Measurements from ENCODE around the gene HAGH.

Gene HAGH

GRCh38 chr16:1870365-1871082, 43.9 kb upstream of the HAGH start:
- Histone ChIP-seq H3K4me3 (replicated peaks; ENCODE audit: insufficient read depth, low read length) (no peak overlapping the region), H3K27ac (replicated peaks) (no peak overlapping the region), H3K27me3 (ENCODE audit: insufficient read depth, poor library complexity, severe bottlenecking) (peaks cover 4% of the 10 kb centered on the region)
- DNase-seq (ENCODE audit: low read depth in 1 of 2, low spot score in 1 of 2): no peak
- TF ChIP-seq GABPA (IDR thresholded peaks at IDR 0.05; ENCODE audit: low read depth): no peak
- no peak for TF ChIP-seq SPI1 (IDR thresholded peaks at IDR 0.05; ENCODE audit: borderline replicate concordance, low read depth)
- TF ChIP-seq POLR2AphosphoS5 (IDR thresholded peaks at IDR 0.05; ENCODE audit: low read depth): no peak
- no peak for TF ChIP-seq CTCF (IDR thresholded peaks at IDR 0.05; ENCODE audit: insufficient read depth, low read length)
- no peak for TF ChIP-seq REST (IDR thresholded peaks at IDR 0.05; ENCODE audit: insufficient replicate concordance, low read depth)

- TF ChIP-seq CTCF (IDR thresholded peaks at IDR 0.05; ENCODE audit: insufficient read depth, low read length) (no peak), POLR2AphosphoS5 (IDR thresholded peaks at IDR 0.05; ENCODE audit: low read depth) (no peak), REST (IDR thresholded peaks at IDR 0.05; ENCODE audit: insufficient replicate concordance, low read depth) (no peak), GABPA (IDR thresholded peaks at IDR 0.05; ENCODE audit: low read depth) (no peak), SPI1 (IDR thresholded peaks at IDR 0.05; ENCODE audit: borderline replicate concordance, low read depth) (no peak)
- no peak overlapping the region for H3K27ac ChIP-seq (replicated peaks)
- H3K27me3 ChIP-seq (ENCODE audit: insufficient read depth, poor library complexity, severe bottlenecking): peaks cover 4% of the 10 kb centered on the region
- no peak overlapping the region for H3K4me3 ChIP-seq (replicated peaks; ENCODE audit: insufficient read depth, low read length)
- DNase-seq (ENCODE audit: low read depth in 1 of 2, low spot score in 1 of 2): no peak
These were observed 39.5 kb upstream of the HAGH start for GRCh38 chr16:1865902-1866690.

- TF ChIP-seq SPI1 (IDR thresholded peaks at IDR 0.05; ENCODE audit: borderline replicate concordance, low read depth) (no peak), CTCF (IDR thresholded peaks at IDR 0.05; ENCODE audit: insufficient read depth, low read length) (no peak), POLR2AphosphoS5 (IDR thresholded peaks at IDR 0.05; ENCODE audit: low read depth) (no peak), REST (IDR thresholded peaks at IDR 0.05; ENCODE audit: insufficient replicate concordance, low read depth) (no peak), GABPA (IDR thresholded peaks at IDR 0.05; ENCODE audit: low read depth) (no peak)
- H3K27me3 ChIP-seq (ENCODE audit: insufficient read depth, poor library complexity, severe bottlenecking): peaks cover 22% of the 10 kb centered on the region
- H3K4me3 ChIP-seq (replicated peaks; ENCODE audit: insufficient read depth, low read length): no peak overlapping the region
- DNase-seq (ENCODE audit: low read depth in 1 of 2, low spot score in 1 of 2): no peak
- H3K27ac ChIP-seq (replicated peaks): no peak overlapping the region
These were observed 37.2 kb upstream of the HAGH start for GRCh38 chr16:1863681-1864460.

Measured in HL-60 (cell line).